ENCODE results near the gene CACNA1S. TPM values are rescaled to one million over a fixed set of nuclear protein-coding genes. Genes with fewer than 3 reads are reported as not detected.

The CACNA1S gene
- total and polyA plus RNA-seq, 2 donors (not counting 1 experiment from before 2014, with no cell fraction given), result not detected

- H3K4me3 ChIP-seq (ENCODE audit: control extremely low read depth in 1 of 5, extremely low read depth in 1 of 5, insufficient read depth in 1 of 5, low read depth in 2 of 5, low read length in 4 of 5), result no peak overlapping the region
- H3K9ac ChIP-seq (ENCODE audit: low read length), result no peak overlapping the region
- H3K4me3 Mint-ChIP-seq, result no peak overlapping the region
- no peaks in the 10 kb centered on the region for H3K9me3 Mint-ChIP-seq (ENCODE audit: insufficient read depth)
- H3K4me1 ChIP-seq (ENCODE audit: control insufficient read depth in 2 of 2, insufficient read depth in 2 of 2, low read length in 2 of 2), result no peaks in the 10 kb centered on the region
- H3K4me2 ChIP-seq (replicated peaks; ENCODE audit: low read depth, low read length, poor library complexity, severe bottlenecking), result no peak overlapping the region
- intact Hi-C loops (cut with micrococcal nuclease), result no loop called here
- H3K9me3 ChIP-seq (ENCODE audit: control extremely low read depth in 1 of 3, control insufficient read depth in 2 of 3, insufficient read depth in 1 of 3, low read length in 2 of 3), result no peaks in the 10 kb centered on the region
- peaks cover 7% of the 10 kb centered on the region for H3K4me1 Mint-ChIP-seq
- CTCF ChIA-PET, result no interaction called here
- no peaks in the 10 kb centered on the region for H3K27me3 ChIP-seq (replicated peaks in 1 of 4; ENCODE audit: control extremely low read depth in 1 of 4, control insufficient read depth in 3 of 4, insufficient read depth in 4 of 4, low read length in 3 of 4)
- no peak overlapping the region for H3K27ac ChIP-seq (ENCODE audit: low read length in 2 of 2)
- DNase-seq (no peak), ATAC-seq (ENCODE audit: low read depth) (no peak)
- no peak overlapping the region for H3K27ac Mint-ChIP-seq
- POLR2A ChIA-PET, result no interaction called here
- H3K27me3 Mint-ChIP-seq, result peaks cover 22% of the 10 kb centered on the region
- no peaks in the 10 kb centered on the region for H3K36me3 ChIP-seq (replicated peaks in 1 of 2; ENCODE audit: control extremely low read depth in 1 of 2, control insufficient read depth in 1 of 2, extremely low read depth in 1 of 2, insufficient read depth in 2 of 2, low read length in 1 of 2)
- no peaks in the 10 kb centered on the region for H3K79me2 ChIP-seq (ENCODE audit: control insufficient read depth, insufficient read depth, low read length)
- no peak overlapping the region for H2AFZ ChIP-seq (ENCODE audit: insufficient read depth, low read depth, low read length, poor library complexity, severe bottlenecking)
- H4K20me1 ChIP-seq (ENCODE audit: control insufficient read depth, insufficient read depth, low read length, poor library complexity, severe bottlenecking), result no peaks in the 10 kb centered on the region
- WGBS (ENCODE audit: insufficient coverage), result 95% methylated on average over 3 of the region's 5 CpGs
- TF ChIP-seq EZH2 (IDR thresholded peaks at IDR 0.05; ENCODE audit: borderline replicate concordance, insufficient read depth, low read depth, low read length, poor library complexity, severe bottlenecking) (no peak), CTCF (IDR thresholded peaks at IDR 0.05) (no peak)
Measured at GRCh38 chr1:201072149-201072548, 40.1 kb downstream of the CACNA1S start.

GRCh38 chr1:201069636-201070035 lies 42.6 kb downstream of the CACNA1S start:
- no peak for DNase-seq
- Histone ChIP-seq H3K4me2 (replicated peaks; ENCODE audit: low read depth, low read length, poor library complexity, severe bottlenecking) (no peak overlapping the region), H3K4me3 (ENCODE audit: control extremely low read depth in 1 of 5, extremely low read depth in 1 of 5, insufficient read depth in 1 of 5, low read depth in 2 of 5, low read length in 4 of 5) (no peak overlapping the region), H3K9me3 (ENCODE audit: control extremely low read depth in 1 of 3, control insufficient read depth in 2 of 3, insufficient read depth in 1 of 3, low read length in 2 of 3) (no peaks in the 10 kb centered on the region), H3K36me3 (replicated peaks in 1 of 2; ENCODE audit: control extremely low read depth in 1 of 2, control insufficient read depth in 1 of 2, extremely low read depth in 1 of 2, insufficient read depth in 2 of 2, low read length in 1 of 2) (no peaks in the 10 kb centered on the region), H3K4me1 (ENCODE audit: control insufficient read depth in 2 of 2, insufficient read depth in 2 of 2, low read length in 2 of 2) (no peaks in the 10 kb centered on the region), H4K20me1 (ENCODE audit: control insufficient read depth, insufficient read depth, low read length, poor library complexity, severe bottlenecking) (no peaks in the 10 kb centered on the region), H3K79me2 (ENCODE audit: control insufficient read depth, insufficient read depth, low read length) (no peaks in the 10 kb centered on the region), H3K9ac (ENCODE audit: low read length) (no peak overlapping the region), H3K27ac (ENCODE audit: low read length in 2 of 2) (no peak overlapping the region), H2AFZ (ENCODE audit: insufficient read depth, low read depth, low read length, poor library complexity, severe bottlenecking) (no peak overlapping the region), H3K27me3 (replicated peaks in 1 of 4; ENCODE audit: control extremely low read depth in 1 of 4, control insufficient read depth in 3 of 4, insufficient read depth in 4 of 4, low read length in 3 of 4) (peaks cover 0 to 2% (median 0%) of the 10 kb centered on the region in 4 experiments)
- Mint-ChIP-seq H3K4me1 (peaks cover 7% of the 10 kb centered on the region), H3K9me3 (ENCODE audit: insufficient read depth) (no peaks in the 10 kb centered on the region), H3K27me3 (peaks cover 25% of the 10 kb centered on the region), H3K27ac (no peak overlapping the region), H3K4me3 (no peak overlapping the region)
- ChIA-PET CTCF (no interaction called here), POLR2A (no interaction called here)
- WGBS (ENCODE audit: insufficient coverage), result 94% methylated on average over 2 of the region's 3 CpGs
- ATAC-seq (ENCODE audit: low read depth), result no peak
- TF ChIP-seq EZH2 (IDR thresholded peaks at IDR 0.05; ENCODE audit: borderline replicate concordance, insufficient read depth, low read depth, low read length, poor library complexity, severe bottlenecking), result no peak
- no peak for TF ChIP-seq CTCF (IDR thresholded peaks at IDR 0.05)
- intact Hi-C loops (cut with micrococcal nuclease), result no loop called here

Data from B cell (primary cell).